NCI-H2227 treated with DMSO at 0.1 percent for 48 hours (cell line): ENCODE results near the gene HIVEP3.

Experiments used
- DNase-seq: peaks from one replicate; lab custom pipeline; 2025; lab: John Stamatoyannopoulos, UW

HIVEP3 gene

GRCh38 chr1:41812453-41812852 is 106.3 kb downstream of the HIVEP3 start:
- no peak for DNase-seq

GRCh38 chr1:41812051-41812450 is 106.7 kb downstream of the HIVEP3 start:
- peak; percentile 22 for DNase-seq

- no peak for DNase-seq
Observed at GRCh38 chr1:41811051-41811795, 107.5 kb downstream of the HIVEP3 start.

- DNase-seq, result no peak
Observed at GRCh38 chr1:41810446-41810845, 108.3 kb downstream of the HIVEP3 start.

GRCh38 chr1:41809692-41810091 is 109.0 kb downstream of the HIVEP3 start:
- DNase-seq, result no peak

- DNase-seq, result no peak
Observed at GRCh38 chr1:41807390-41807789, 111.3 kb downstream of the HIVEP3 start.

GRCh38 chr1:41806472-41807155 is 112.1 kb downstream of the HIVEP3 start:
- DNase-seq, result no peak

GRCh38 chr1:41805771-41806471 is 112.8 kb downstream of the HIVEP3 start:
- DNase-seq, result no peak

GRCh38 chr1:41804176-41804575 is 114.5 kb downstream of the HIVEP3 start:
- no peak for DNase-seq

GRCh38 chr1:41803656-41804055 is 115.1 kb downstream of the HIVEP3 start:
- DNase-seq, result no peak

- DNase-seq, result no peak
Observed at GRCh38 chr1:41802532-41803501, 115.9 kb downstream of the HIVEP3 start.

GRCh38 chr1:41800311-41800829 is 118.4 kb downstream of the HIVEP3 start:
- DNase-seq, result no peak

- no peak for DNase-seq
Observed at GRCh38 chr1:41799723-41800122, 119.0 kb downstream of the HIVEP3 start.

GRCh38 chr1:41799205-41799604 is 119.5 kb downstream of the HIVEP3 start:
- DNase-seq, result no peak

GRCh38 chr1:41795205-41795762 is 123.4 kb downstream of the HIVEP3 start:
- no peak for DNase-seq

GRCh38 chr1:41794031-41794430 is 124.7 kb downstream of the HIVEP3 start:
- no peak for DNase-seq

GRCh38 chr1:41792485-41792770 is 126.3 kb downstream of the HIVEP3 start:
- DNase-seq, result no peak

GRCh38 chr1:41791667-41792484 is 126.8 kb downstream of the HIVEP3 start:
- no peak for DNase-seq

GRCh38 chr1:41790351-41790750 is 128.4 kb downstream of the HIVEP3 start:
- no peak for DNase-seq

- DNase-seq, result no peak
Observed at GRCh38 chr1:41789661-41790330, 128.9 kb downstream of the HIVEP3 start.
